ENCODE data around the gene HSDL1. TPM values are rescaled to one million over a fixed set of nuclear protein-coding genes. Genes with fewer than 3 reads are reported as not detected.

Gene HSDL1
- total RNA-seq, 1 donor from 2014 or later, result 36.4 TPM

DNA sequence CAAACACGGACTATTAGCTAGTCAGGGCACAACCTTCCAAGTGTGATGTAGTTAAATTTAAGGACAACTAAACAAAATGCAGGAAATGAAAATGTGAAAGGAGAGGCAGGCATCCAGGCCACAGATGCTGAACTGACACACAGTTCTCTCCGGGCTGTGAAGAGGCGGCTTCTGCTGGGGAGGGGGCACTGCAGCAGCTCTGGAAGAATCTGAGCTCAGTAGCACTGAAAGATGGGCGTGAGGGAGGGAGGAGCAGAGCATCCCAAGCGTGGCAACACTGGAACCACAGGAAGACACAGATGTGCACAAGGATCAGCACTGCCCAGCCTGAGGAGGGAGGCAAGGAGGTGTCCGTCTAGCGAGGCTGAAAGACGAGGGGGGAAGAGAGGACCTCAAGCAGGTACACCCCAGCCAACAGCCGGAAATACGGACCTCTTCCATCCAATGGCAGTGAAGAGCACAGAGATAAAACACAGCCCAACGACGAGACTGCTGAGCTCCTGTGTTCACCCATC lies 39.6 kb downstream of the HSDL1 start:
- no peak for DNase-seq (ENCODE audit: extremely low spot score, unreplicated experiment)
- TF ChIP-seq, protein P1, sequence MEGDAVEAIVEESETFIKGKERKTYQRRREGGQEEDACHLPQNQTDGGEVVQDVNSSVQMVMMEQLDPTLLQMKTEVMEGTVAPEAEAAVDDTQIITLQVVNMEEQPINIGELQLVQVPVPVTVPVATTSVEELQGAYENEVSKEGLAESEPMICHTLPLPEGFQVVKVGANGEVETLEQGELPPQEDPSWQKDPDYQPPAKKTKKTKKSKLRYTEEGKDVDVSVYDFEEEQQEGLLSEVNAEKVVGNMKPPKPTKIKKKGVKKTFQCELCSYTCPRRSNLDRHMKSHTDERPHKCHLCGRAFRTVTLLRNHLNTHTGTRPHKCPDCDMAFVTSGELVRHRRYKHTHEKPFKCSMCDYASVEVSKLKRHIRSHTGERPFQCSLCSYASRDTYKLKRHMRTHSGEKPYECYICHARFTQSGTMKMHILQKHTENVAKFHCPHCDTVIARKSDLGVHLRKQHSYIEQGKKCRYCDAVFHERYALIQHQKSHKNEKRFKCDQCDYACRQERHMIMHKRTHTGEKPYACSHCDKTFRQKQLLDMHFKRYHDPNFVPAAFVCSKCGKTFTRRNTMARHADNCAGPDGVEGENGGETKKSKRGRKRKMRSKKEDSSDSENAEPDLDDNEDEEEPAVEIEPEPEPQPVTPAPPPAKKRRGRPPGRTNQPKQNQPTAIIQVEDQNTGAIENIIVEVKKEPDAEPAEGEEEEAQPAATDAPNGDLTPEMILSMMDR (conservative IDR thresholded peaks at IDR 0.05), result no peak
- Mint-ChIP-seq H3K27me3 (no peaks in the 10 kb centered on the region), H3K9me3 (no peaks in the 10 kb centered on the region), H3K4me3 (no peak overlapping the region), H3K27ac (peak overlapping the region; percentile 24), H3K36me3 (no peaks in the 10 kb centered on the region), H3K4me1 (ENCODE audit: unreplicated experiment) (peaks cover 18% of the 10 kb centered on the region)

DNA sequence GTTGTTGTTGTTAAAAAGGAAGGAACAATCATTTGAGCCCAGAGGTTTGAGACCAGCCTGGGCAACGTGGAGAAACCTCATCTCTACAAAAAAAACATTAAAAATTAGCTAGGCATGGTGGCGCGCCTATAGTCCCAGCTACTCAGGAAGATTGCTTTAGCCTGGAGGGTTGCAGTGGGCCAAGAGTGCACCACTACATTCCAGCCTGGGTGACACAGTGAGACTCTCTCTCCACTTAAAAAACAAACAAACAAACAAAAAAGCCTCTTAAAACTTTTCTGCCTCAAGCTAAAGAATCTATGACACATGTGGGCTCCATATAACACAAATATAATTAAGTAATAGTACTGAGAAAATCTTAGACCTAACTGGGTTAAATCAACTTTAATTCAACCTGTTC lies 40.7 kb downstream of the HSDL1 start:
- no peak for DNase-seq (ENCODE audit: extremely low spot score, unreplicated experiment)
- Mint-ChIP-seq H3K27ac (no peak overlapping the region), H3K4me3 (no peak overlapping the region), H3K4me1 (ENCODE audit: unreplicated experiment) (peaks cover 12% of the 10 kb centered on the region), H3K36me3 (no peaks in the 10 kb centered on the region), H3K27me3 (no peaks in the 10 kb centered on the region), H3K9me3 (no peaks in the 10 kb centered on the region)
- TF ChIP-seq, protein P1 (conservative IDR thresholded peaks at IDR 0.05), result no peak

DNA sequence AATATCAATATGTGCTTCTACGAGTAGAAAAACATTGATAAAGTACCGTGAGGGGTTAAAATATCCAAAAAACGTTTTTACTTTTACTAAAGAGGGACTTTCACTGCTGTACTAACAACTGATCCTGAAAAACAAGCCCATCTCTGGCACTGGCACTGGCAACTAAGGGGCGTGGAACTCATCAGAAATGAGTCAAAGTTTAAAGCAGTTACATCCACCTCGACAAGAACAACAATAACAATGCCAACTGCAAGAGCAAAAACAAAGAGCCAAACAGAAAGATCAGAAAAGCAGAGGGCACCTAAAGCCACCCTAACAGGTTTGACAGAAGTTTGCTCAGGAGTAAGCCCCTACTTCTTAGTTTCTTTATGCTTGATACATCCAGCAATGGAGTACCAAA lies 41.3 kb downstream of the HSDL1 start:
- TF ChIP-seq, protein P1 (conservative IDR thresholded peaks at IDR 0.05), result no peak
- H3K4me1 Mint-ChIP-seq (ENCODE audit: unreplicated experiment), result peaks cover 12% of the 10 kb centered on the region
- H3K27ac Mint-ChIP-seq, result no peak overlapping the region
- no peak overlapping the region for H3K4me3 Mint-ChIP-seq
- no peaks in the 10 kb centered on the region for H3K9me3 Mint-ChIP-seq
- no peaks in the 10 kb centered on the region for H3K27me3 Mint-ChIP-seq
- no peak for DNase-seq (ENCODE audit: extremely low spot score, unreplicated experiment)
- H3K36me3 Mint-ChIP-seq, result peaks cover 5% of the 10 kb centered on the region

- no peaks in the 10 kb centered on the region for H3K4me1 Mint-ChIP-seq (ENCODE audit: unreplicated experiment)
- no peaks in the 10 kb centered on the region for H3K9me3 Mint-ChIP-seq
- peaks cover 12% of the 10 kb centered on the region for H3K36me3 Mint-ChIP-seq
- no peak overlapping the region for H3K4me3 Mint-ChIP-seq
- no peaks in the 10 kb centered on the region for H3K27me3 Mint-ChIP-seq
- no peak for DNase-seq (ENCODE audit: extremely low spot score, unreplicated experiment)
- no peak overlapping the region for H3K27ac Mint-ChIP-seq
- TF ChIP-seq, protein P1 (conservative IDR thresholded peaks at IDR 0.05), result no peak
Measured at GRCh38 chr16:84098939-84099338, 46.0 kb downstream of the HSDL1 start.

- Mint-ChIP-seq H3K9me3 (no peaks in the 10 kb centered on the region), H3K4me1 (ENCODE audit: unreplicated experiment) (no peaks in the 10 kb centered on the region), H3K4me3 (no peak overlapping the region), H3K27me3 (no peaks in the 10 kb centered on the region), H3K36me3 (peaks cover 12% of the 10 kb centered on the region), H3K27ac (no peak overlapping the region)
- TF ChIP-seq, protein P1 (conservative IDR thresholded peaks at IDR 0.05), result no peak
- DNase-seq (ENCODE audit: extremely low spot score, unreplicated experiment), result no peak
Measured at GRCh38 chr16:84096447-84097005, 48.5 kb downstream of the HSDL1 start.
